PC-3 (cell line): ENCODE results near the gene KCTD6. TPM values are rescaled to one million over a fixed set of nuclear protein-coding genes. Genes with fewer than 3 reads are reported as not detected.

ENCODE experiments used
- ATAC-seq: fragments of 200-7000 bp; cut with Tn5 transposase; 2 replicates; pipeline ENCODE4 v1.9.1; 2020; ENCODE audit warnings: mild to moderate bottlenecking, moderate library complexity
- BruUV-seq: library from RNA; stranded (reverse); fragments of 400-500 nt; replicated peaks from 2 replicates; lab custom pipeline; 2021; lab: Mats Ljungman, UMichigan
- CTCF ChIA-PET: fragments of 300-600 bp; sonication (Branson Sonifier 250); formaldehyde crosslinking; loops from one replicate; lab custom pipeline; 2022; ENCODE audit warnings: antibody characterized with exemption; lab: Charles Lee
- POLR2A ChIA-PET: fragments of 300-600 bp; sonication (Branson Sonifier 250); formaldehyde crosslinking; loops from one replicate; lab custom pipeline; 2022; ENCODE audit warnings: antibody characterized with exemption; ENCODE audit not compliant: unreplicated experiment; lab: Charles Lee
- DNase-seq: peaks from one replicate; pipeline ENCODE4 v3.0.0-alpha.2; 2015
- H2AFZ ChIP-seq: fragments of 300-600 bp; sonication (generic); 2 replicates; pipeline ENCODE4 v1.6.0; 2016; ENCODE audit warnings: antibody characterized with exemption, low read length
- H3F3A ChIP-seq: fragments of 300-600 bp; sonication (generic); one replicate; pipeline ENCODE4 v1.6.0; 2017; ENCODE audit warnings: antibody characterized with exemption, low read length, control low read depth, mild to moderate bottlenecking; ENCODE audit not compliant: unreplicated experiment
- H3K27ac ChIP-seq: fragments of 300-600 bp; sonication (generic); 2 replicates; pipeline ENCODE4 v1.5.1; 2016; ENCODE audit warnings: mild to moderate bottlenecking, low read length
- H3K27me3 ChIP-seq: fragments of 300-600 bp; sonication (generic); 2 replicates; pipeline ENCODE4 v1.6.1; 2016; ENCODE audit warnings: low read length, mixed read lengths
- H3K36me3 ChIP-seq: fragments of 300-600 bp; sonication (generic); 2 replicates; pipeline ENCODE4 v1.6.1; 2016; ENCODE audit warnings: low read depth, mixed run types, low read length, mixed read lengths
- H3K4me1 ChIP-seq: fragments of 300-600 bp; sonication (generic); 2 replicates; pipeline ENCODE4 v1.5.1; 2016; ENCODE audit warnings: low read length; ENCODE audit not compliant: insufficient read depth
- H3K4me2 ChIP-seq: fragments of 300-600 bp; sonication (generic); 2 replicates; pipeline ENCODE4 v1.6.0; 2016; ENCODE audit warnings: low read length
- H3K4me3 ChIP-seq: fragments of 300-600 bp; sonication (generic); 2 replicates; pipeline ENCODE4 v1.5.1; 2016; ENCODE audit warnings: mild to moderate bottlenecking, low read length, mixed read lengths
- H3K79me2 ChIP-seq: fragments of 300-600 bp; sonication (generic); 2 replicates; pipeline ENCODE4 v1.6.1; 2017; ENCODE audit warnings: low read length, mixed read lengths
- H3K9ac ChIP-seq: fragments of 300-600 bp; sonication (generic); 2 replicates; pipeline ENCODE4 v1.6.0; 2016; ENCODE audit warnings: mild to moderate bottlenecking, low read length
- H3K9me2 ChIP-seq: fragments of 300-600 bp; sonication (generic); replicated peaks from 2 replicates; pipeline ENCODE4 v1.6.1; 2016; ENCODE audit warnings: mixed run types, low read length, mixed read lengths
- H3K9me3 ChIP-seq: fragments of 300-600 bp; sonication (generic); 2 replicates; pipeline ENCODE4 v1.6.1; 2016; ENCODE audit warnings: low read length, mixed read lengths
- H4K20me1 ChIP-seq: fragments of 300-600 bp; sonication (generic); 2 replicates; pipeline ENCODE4 v1.6.1; 2016; ENCODE audit warnings: low read length, mixed read lengths
- CTCF ChIP-seq: fragments of 300-600 bp; sonication (generic); conservative IDR thresholded peaks from 2 replicates; pipeline ENCODE4 v1.5.1; 2017; ENCODE audit warnings: antibody characterized with exemption, low read depth, mild to moderate bottlenecking, low read length
- EZH2 ChIP-seq: fragments of 300-600 bp; sonication (generic); IDR thresholded peaks from one replicate; pipeline ENCODE4 v1.6.1; 2017; ENCODE audit warnings: antibody characterized with exemption, mild to moderate bottlenecking, low read length; ENCODE audit not compliant: unreplicated experiment
- EZH2phosphoT487 ChIP-seq: fragments of 300-600 bp; sonication (generic); IDR thresholded peaks from 2 replicates; pipeline ENCODE4 v1.6.1; 2018; ENCODE audit warnings: mild to moderate bottlenecking, antibody characterized with exemption, low read length, borderline replicate concordance
- intact Hi-C: fragments of 100-400 bp; cut with micrococcal nuclease; formaldehyde crosslinking; loops from 2 replicates; pipeline ENCODE4 v1.9.0; 2023
- total RNA-seq: library from RNA; depleted of rRNA; stranded (reverse); fragments of >200 nt; gene quantifications from 2 replicates; pipeline ENCODE4 v1.2.3, GENCODE V29; 2014

The KCTD6 gene
- total RNA-seq, 1 experiment from 2014 or later, result 13.1 TPM

DNA sequence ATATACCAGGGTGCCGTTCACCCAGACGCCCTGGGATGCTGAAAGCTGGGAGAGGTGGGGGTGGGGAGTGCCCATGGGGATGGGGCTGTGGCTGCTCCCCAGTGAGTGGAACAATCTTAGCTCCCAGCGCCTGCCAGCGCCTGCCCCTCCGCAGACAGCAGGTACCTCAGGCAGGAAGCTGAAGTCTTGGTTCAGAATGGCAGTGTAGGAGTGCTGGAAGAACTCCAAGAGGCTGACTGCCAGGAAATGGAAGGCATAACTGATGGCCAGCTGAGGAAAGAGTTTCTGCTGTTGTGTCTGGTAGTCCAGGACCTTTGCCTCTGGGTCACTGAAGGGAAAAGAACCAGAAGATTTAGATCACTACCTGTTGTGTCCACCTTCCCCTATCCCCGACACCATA, 36.7 kb downstream of the KCTD6 start:
- no peak for TF ChIP-seq EZH2phosphoT487
- TF ChIP-seq EZH2, result no peak
- no peak for TF ChIP-seq CTCF
- Histone ChIP-seq H3K27ac (no peak overlapping the region), H3K36me3 (no peaks in the 10 kb centered on the region), H3K4me1 (peaks cover 22% of the 10 kb centered on the region), H3K9me2 (no peaks in the 10 kb centered on the region), H3K27me3 (no peaks in the 10 kb centered on the region), H3K9me3 (no peaks in the 10 kb centered on the region), H3F3A (no peaks in the 10 kb centered on the region), H3K4me3 (no peak overlapping the region), H3K79me2 (no peaks in the 10 kb centered on the region), H3K4me2 (no peak overlapping the region), H3K9ac (no peak overlapping the region), H2AFZ (peak overlapping the region; percentile 32; the same call in 1 of the 2 replicates), H4K20me1 (no peaks in the 10 kb centered on the region)
- ChIA-PET CTCF (no interaction called here), POLR2A (no interaction called here)
- BruUV-seq, result no TSS peak
- peak; percentile 6; the same call in 1 of the 2 replicates for ATAC-seq
- intact Hi-C loops, result no loop called here
- DNase-seq, result peak; percentile 77

DNA sequence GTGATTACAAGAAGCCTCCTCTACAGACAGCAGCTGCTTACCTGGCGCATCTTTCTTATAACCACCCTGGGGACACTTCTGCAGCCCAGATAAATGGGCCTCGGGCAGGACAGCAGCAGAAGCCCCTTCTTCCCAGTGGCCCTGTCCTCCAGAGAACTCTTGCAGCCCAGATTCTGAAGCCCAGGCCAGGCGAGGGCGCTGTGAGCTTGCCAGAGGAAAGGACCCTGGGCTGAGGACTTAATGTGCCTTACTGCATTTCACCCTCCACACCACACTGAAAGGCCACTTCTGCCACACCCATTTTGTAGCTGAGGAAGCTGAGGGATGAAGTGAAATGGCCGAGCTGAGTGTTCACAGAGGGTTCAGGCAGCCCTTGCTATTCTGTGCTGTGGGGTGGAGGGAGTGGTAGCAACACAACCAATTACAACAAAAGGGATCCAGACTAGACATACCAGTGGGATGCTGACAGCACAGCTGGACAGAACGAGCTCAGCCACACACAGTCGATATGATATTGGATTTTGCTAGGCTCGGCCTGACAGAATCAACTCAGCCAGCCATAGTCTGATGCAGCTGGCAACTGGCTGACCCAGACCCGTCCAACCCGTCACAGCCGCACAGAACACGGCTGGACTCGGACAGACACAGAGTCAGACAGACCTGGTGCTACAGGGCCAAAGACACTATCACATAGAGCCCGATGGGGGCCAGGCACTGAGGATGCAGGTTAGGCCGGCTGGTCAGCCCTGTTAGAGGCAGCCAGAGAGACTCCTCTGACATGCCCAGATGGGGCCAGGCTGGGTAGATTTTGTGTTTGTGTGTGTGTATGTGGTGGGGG, 37.8 kb downstream of the KCTD6 start:
- Histone ChIP-seq H3K27me3 (no peaks in the 10 kb centered on the region), H3K4me1 (peaks cover 22% of the 10 kb centered on the region), H2AFZ (no peak overlapping the region), H3K79me2 (no peaks in the 10 kb centered on the region), H3K9me3 (no peaks in the 10 kb centered on the region), H3K9ac (no peak overlapping the region), H3K9me2 (no peaks in the 10 kb centered on the region), H3K4me3 (no peak overlapping the region), H3K4me2 (no peak overlapping the region), H4K20me1 (no peaks in the 10 kb centered on the region), H3K36me3 (no peaks in the 10 kb centered on the region), H3K27ac (no peak overlapping the region), H3F3A (no peaks in the 10 kb centered on the region)
- no peak for ATAC-seq
- no TSS peak for BruUV-seq
- ChIA-PET CTCF (interaction anchor here (0.5 kb wide), 1 partner anchor 44 kb away, joined by 3 read pairs; no protein-coding TSS in a partner anchor), POLR2A (no interaction called here)
- intact Hi-C loops, result no loop called here
- DNase-seq, result peak; percentile 38
- TF ChIP-seq CTCF (peak; percentile 55), EZH2phosphoT487 (no peak), EZH2 (no peak)

GRCh38 chr3:58530354-58530865, 38.5 kb downstream of the KCTD6 start:
- no peak for TF ChIP-seq CTCF
- no peak for TF ChIP-seq EZH2
- TF ChIP-seq EZH2phosphoT487, result no peak
- Histone ChIP-seq H4K20me1 (no peaks in the 10 kb centered on the region), H3K79me2 (no peaks in the 10 kb centered on the region), H3K36me3 (no peaks in the 10 kb centered on the region), H3K27ac (no peak overlapping the region), H3K4me2 (no peak overlapping the region), H3K9me3 (no peaks in the 10 kb centered on the region), H3K27me3 (no peaks in the 10 kb centered on the region), H3F3A (no peaks in the 10 kb centered on the region), H2AFZ (no peak overlapping the region), H3K4me1 (peaks cover 22% of the 10 kb centered on the region), H3K9me2 (no peaks in the 10 kb centered on the region), H3K4me3 (no peak overlapping the region), H3K9ac (no peak overlapping the region)
- no peak for DNase-seq
- intact Hi-C loops, result no loop called here
- BruUV-seq, result no TSS peak
- ChIA-PET POLR2A (no interaction called here), CTCF (no interaction called here)
- no peak for ATAC-seq
